ENCODE data around the gene GRAP2.

The GRAP2 gene

GRCh38 chr22:39916496-39916895, 15.6 kb downstream of the GRAP2 start:
- Histone ChIP-seq H3K27me3 (ENCODE audit: insufficient read depth, poor library complexity, severe bottlenecking) (no peaks in the 10 kb centered on the region), H3K4me3 (replicated peaks; ENCODE audit: insufficient read depth, low read length) (no peak overlapping the region), H3K27ac (replicated peaks) (no peak overlapping the region)
- TF ChIP-seq GABPA (IDR thresholded peaks at IDR 0.05; ENCODE audit: low read depth) (no peak), POLR2AphosphoS5 (IDR thresholded peaks at IDR 0.05; ENCODE audit: low read depth) (no peak), CTCF (IDR thresholded peaks at IDR 0.05; ENCODE audit: insufficient read depth, low read length) (no peak), REST (IDR thresholded peaks at IDR 0.05; ENCODE audit: insufficient replicate concordance, low read depth) (no peak), SPI1 (IDR thresholded peaks at IDR 0.05; ENCODE audit: borderline replicate concordance, low read depth) (no peak)
- no peak for DNase-seq (ENCODE audit: low read depth in 1 of 2, low spot score in 1 of 2)

- no peak for TF ChIP-seq POLR2AphosphoS5 (IDR thresholded peaks at IDR 0.05; ENCODE audit: low read depth)
- no peak for TF ChIP-seq REST (IDR thresholded peaks at IDR 0.05; ENCODE audit: insufficient replicate concordance, low read depth)
- Histone ChIP-seq H3K27ac (replicated peaks) (no peak overlapping the region), H3K4me3 (replicated peaks; ENCODE audit: insufficient read depth, low read length) (no peak overlapping the region), H3K27me3 (ENCODE audit: insufficient read depth, poor library complexity, severe bottlenecking) (no peaks in the 10 kb centered on the region)
- DNase-seq (ENCODE audit: low read depth in 1 of 2, low spot score in 1 of 2) = no peak
Measured at GRCh38 chr22:39917197-39917643, 16.3 kb downstream of the GRAP2 start.

- H3K27ac ChIP-seq (replicated peaks) = no peak overlapping the region
- no peaks in the 10 kb centered on the region for H3K27me3 ChIP-seq (ENCODE audit: insufficient read depth, poor library complexity, severe bottlenecking)
- H3K4me3 ChIP-seq (replicated peaks; ENCODE audit: insufficient read depth, low read length) = no peak overlapping the region
- no peak for TF ChIP-seq POLR2AphosphoS5 (IDR thresholded peaks at IDR 0.05; ENCODE audit: low read depth)
- no peak for TF ChIP-seq CTCF (IDR thresholded peaks at IDR 0.05; ENCODE audit: insufficient read depth, low read length)
- DNase-seq (ENCODE audit: low read depth in 1 of 2, low spot score in 1 of 2) = no peak
Measured at GRCh38 chr22:39917776-39918495, 17.1 kb downstream of the GRAP2 start.

- Histone ChIP-seq H3K27ac (replicated peaks) (no peak overlapping the region), H3K4me3 (replicated peaks; ENCODE audit: insufficient read depth, low read length) (no peak overlapping the region), H3K27me3 (ENCODE audit: insufficient read depth, poor library complexity, severe bottlenecking) (no peaks in the 10 kb centered on the region)
- TF ChIP-seq CTCF (IDR thresholded peaks at IDR 0.05; ENCODE audit: insufficient read depth, low read length) (no peak), GABPA (IDR thresholded peaks at IDR 0.05; ENCODE audit: low read depth) (no peak), SPI1 (IDR thresholded peaks at IDR 0.05; ENCODE audit: borderline replicate concordance, low read depth) (no peak), POLR2AphosphoS5 (IDR thresholded peaks at IDR 0.05; ENCODE audit: low read depth) (no peak), REST (IDR thresholded peaks at IDR 0.05; ENCODE audit: insufficient replicate concordance, low read depth) (no peak)
- no peak for DNase-seq (ENCODE audit: low read depth in 1 of 2, low spot score in 1 of 2)
Measured at GRCh38 chr22:39920134-39920743, 19.4 kb downstream of the GRAP2 start.
